Measurements from ENCODE around the gene CLK3. TPM values are rescaled to one million over a fixed set of nuclear protein-coding genes. Genes with fewer than 3 reads are reported as not detected.
A peak's percentile ranks its signal among the peaks of the same experiment; 100 is the strongest.
"Not testable (repeated sequence)": the region's sequence is repeated elsewhere in the genome, so short reads cannot be mapped to it uniquely, and the experiment has no call there.

The CLK3 gene
- total RNA-seq, 1 donor from 2014 or later: 76.0 TPM

GRCh38 chr15:74594455-74594854 is 21.2 kb upstream of the CLK3 start:
- Mint-ChIP-seq H3K27me3 (no peaks in the 10 kb centered on the region), H3K4me3 (ENCODE audit: low read depth) (no peak overlapping the region), H3K36me3 (ENCODE audit: insufficient read depth) (peaks cover 27% of the 10 kb centered on the region), H3K4me1 (ENCODE audit: low read depth) (peaks cover 21% of the 10 kb centered on the region), H3K27ac (no peak overlapping the region), H3K9me3 (ENCODE audit: low read depth) (no peaks in the 10 kb centered on the region)
- no peak for TF ChIP-seq CTCF (IDR thresholded peaks at IDR 0.05; ENCODE audit: unreplicated experiment)
- no peak for DNase-seq (ENCODE audit: low spot score, unreplicated experiment)

- TF ChIP-seq CTCF (IDR thresholded peaks at IDR 0.05; ENCODE audit: unreplicated experiment): no peak
- H3K36me3 Mint-ChIP-seq (ENCODE audit: insufficient read depth): peaks cover 23% of the 10 kb centered on the region
- H3K27ac Mint-ChIP-seq: peak overlapping the region; percentile 86
- H3K4me1 Mint-ChIP-seq (ENCODE audit: low read depth): peaks cover 21% of the 10 kb centered on the region
- no peak for DNase-seq (ENCODE audit: low spot score, unreplicated experiment)
- H3K27me3 Mint-ChIP-seq: no peaks in the 10 kb centered on the region
- H3K4me3 Mint-ChIP-seq (ENCODE audit: low read depth): no peak overlapping the region
- no peaks in the 10 kb centered on the region for H3K9me3 Mint-ChIP-seq (ENCODE audit: low read depth)
Measured at GRCh38 chr15:74595271-74595670, 20.4 kb upstream of the CLK3 start.

GRCh38 chr15:74596736-74597135 is 18.9 kb upstream of the CLK3 start:
- H3K4me1 Mint-ChIP-seq (ENCODE audit: low read depth): peaks cover 21% of the 10 kb centered on the region
- not testable (repeated sequence) for H3K27ac Mint-ChIP-seq; H3K9me3 Mint-ChIP-seq (ENCODE audit: low read depth); H3K4me3 Mint-ChIP-seq (ENCODE audit: low read depth); H3K27me3 Mint-ChIP-seq; DNase-seq (ENCODE audit: low spot score, unreplicated experiment)
- H3K36me3 Mint-ChIP-seq (ENCODE audit: insufficient read depth): peaks cover 19% of the 10 kb centered on the region

GRCh38 chr15:74597146-74597705 is 18.4 kb upstream of the CLK3 start:
- not testable (repeated sequence) for DNase-seq (ENCODE audit: low spot score, unreplicated experiment); H3K4me3 Mint-ChIP-seq (ENCODE audit: low read depth); H3K9me3 Mint-ChIP-seq (ENCODE audit: low read depth); H3K27me3 Mint-ChIP-seq; H3K27ac Mint-ChIP-seq
- Mint-ChIP-seq H3K4me1 (ENCODE audit: low read depth) (peaks cover 16% of the 10 kb centered on the region), H3K36me3 (ENCODE audit: insufficient read depth) (peaks cover 19% of the 10 kb centered on the region)

GRCh38 chr15:74598126-74598842 is 17.4 kb upstream of the CLK3 start:
- H3K27me3 Mint-ChIP-seq: no peaks in the 10 kb centered on the region
- H3K27ac Mint-ChIP-seq: peak overlapping the region; percentile 90
- H3K4me1 Mint-ChIP-seq (ENCODE audit: low read depth): peaks cover 13% of the 10 kb centered on the region
- TF ChIP-seq CTCF (IDR thresholded peaks at IDR 0.05; ENCODE audit: unreplicated experiment): no peak
- peak overlapping the region; percentile 86 for H3K4me3 Mint-ChIP-seq (ENCODE audit: low read depth)
- no peaks in the 10 kb centered on the region for H3K9me3 Mint-ChIP-seq (ENCODE audit: low read depth)
- H3K36me3 Mint-ChIP-seq (ENCODE audit: insufficient read depth): peaks cover 17% of the 10 kb centered on the region
- peak; percentile 74 for DNase-seq (ENCODE audit: low spot score, unreplicated experiment)

GRCh38 chr15:74599156-74599555 is 16.5 kb upstream of the CLK3 start:
- H3K27me3 Mint-ChIP-seq: no peaks in the 10 kb centered on the region
- peaks cover 13% of the 10 kb centered on the region for H3K4me1 Mint-ChIP-seq (ENCODE audit: low read depth)
- peak overlapping the region; percentile 86 for H3K4me3 Mint-ChIP-seq (ENCODE audit: low read depth)
- no peaks in the 10 kb centered on the region for H3K9me3 Mint-ChIP-seq (ENCODE audit: low read depth)
- DNase-seq (ENCODE audit: low spot score, unreplicated experiment): no peak
- H3K36me3 Mint-ChIP-seq (ENCODE audit: insufficient read depth): peaks cover 13% of the 10 kb centered on the region
- H3K27ac Mint-ChIP-seq: no peak overlapping the region
- no peak for TF ChIP-seq CTCF (IDR thresholded peaks at IDR 0.05; ENCODE audit: unreplicated experiment)

All from progenitor cell of endocrine pancreas (in vitro differentiated cells).